Cardiac muscle cell (in vitro differentiated cells and primary cell): ENCODE results near the gene CNTFR. TPM values are rescaled to one million over a fixed set of nuclear protein-coding genes. Genes with fewer than 3 reads are reported as not detected.

Experiments used
- DNase-seq, 2 donors: peaks; one replicate each; pipeline versions ENCODE4 v3.0.0 to v3.0.0-alpha.2; 2010 to 2017; ENCODE audit warnings: low read depth in 1 of 2, low spot score in 1 of 2
- H3K27ac ChIP-seq: fragments of 200-600 bp; sonication (generic); 2 replicates; pipeline ENCODE4 v1.5.1; 2016
- H3K27me3 ChIP-seq: fragments of 200-600 bp; sonication (generic); 2 replicates; pipeline ENCODE4 v1.6.0; 2016; ENCODE audit warnings: control low read depth
- H3K36me3 ChIP-seq: fragments of 200-600 bp; sonication (generic); 2 replicates; pipeline ENCODE4 v1.5.1; 2016; ENCODE audit warnings: control low read depth
- H3K4me1 ChIP-seq: fragments of 200-600 bp; sonication (generic); 2 replicates; pipeline ENCODE4 v1.8.1; 2017; ENCODE audit warnings: low read depth, mild to moderate bottlenecking, mixed run types
- H3K4me3 ChIP-seq: fragments of 200-600 bp; sonication (generic); 2 replicates; pipeline ENCODE4 v1.5.1; 2016; ENCODE audit warnings: mild to moderate bottlenecking
- H3K9me3 ChIP-seq: fragments of 200-600 bp; sonication (generic); 2 replicates; pipeline ENCODE4 v1.5.1; 2017; ENCODE audit warnings: low read depth, mild to moderate bottlenecking, control low read depth
- CTCF ChIP-seq: IDR thresholded peaks from 2 replicates; pipeline ENCODE4 v1.5.1; 2012; ENCODE audit warnings: low read depth, mild to moderate bottlenecking, low read length
- polyA plus RNA-seq: library from polyadenylated mRNA; unstranded; fragments of >200 nt; fragmentation: Nextera tagmentation; extraction: Ambion mirVana; gene quantifications from 2 replicates; pipeline ENCODE4 v1.2.1, GENCODE V29; 2016
- total RNA-seq: library from RNA; depleted of rRNA; stranded (reverse); fragments of >200 nt; gene quantifications from 2 replicates; pipeline ENCODE4 v1.2.3, GENCODE V29; 2016

CNTFR gene
- total and polyA plus RNA-seq, 2 experiments from 2014 or later, result 15.5 to 29.8 TPM

- Histone ChIP-seq H3K36me3 (peaks cover 3% of the 10 kb centered on the region), H3K27me3 (peaks cover 19% of the 10 kb centered on the region), H3K4me3 (no peak overlapping the region), H3K4me1 (peaks cover 5% of the 10 kb centered on the region), H3K27ac (no peak overlapping the region), H3K9me3 (no peaks in the 10 kb centered on the region)
- no peak for TF ChIP-seq CTCF
- no peak for DNase-seq
Measured at GRCh38 chr9:34634551-34635248, 45.2 kb upstream of the CNTFR start.

GRCh38 chr9:34633851-34634550 is 44.5 kb upstream of the CNTFR start:
- Histone ChIP-seq H3K36me3 (peaks cover 3% of the 10 kb centered on the region), H3K27me3 (peaks cover 26% of the 10 kb centered on the region), H3K9me3 (no peaks in the 10 kb centered on the region), H3K4me3 (no peak overlapping the region), H3K27ac (no peak overlapping the region), H3K4me1 (peaks cover 5% of the 10 kb centered on the region)
- DNase-seq, result peak; percentile 73 to 77
- TF ChIP-seq CTCF, result peak; percentile 85

GRCh38 chr9:34633166-34633565 is 43.6 kb upstream of the CNTFR start:
- H3K27ac ChIP-seq, result no peak overlapping the region
- H3K9me3 ChIP-seq, result no peaks in the 10 kb centered on the region
- H3K36me3 ChIP-seq, result peaks cover 3% of the 10 kb centered on the region
- no peak for DNase-seq
- H3K4me1 ChIP-seq, result peaks cover 2% of the 10 kb centered on the region
- peaks cover 34% of the 10 kb centered on the region for H3K27me3 ChIP-seq
- no peak overlapping the region for H3K4me3 ChIP-seq
- no peak for TF ChIP-seq CTCF

- H3K27me3 ChIP-seq, result peaks cover 59% of the 10 kb centered on the region
- TF ChIP-seq CTCF, result no peak
- peaks cover 3% of the 10 kb centered on the region for H3K36me3 ChIP-seq
- H3K27ac ChIP-seq, result no peak overlapping the region
- no peak overlapping the region for H3K4me3 ChIP-seq
- DNase-seq, result no peak
- no peaks in the 10 kb centered on the region for H3K9me3 ChIP-seq
- H3K4me1 ChIP-seq, result no peaks in the 10 kb centered on the region
Measured at GRCh38 chr9:34630402-34631154, 41.1 kb upstream of the CNTFR start.

- no peaks in the 10 kb centered on the region for H3K36me3 ChIP-seq
- TF ChIP-seq CTCF, result no peak
- H3K4me1 ChIP-seq, result no peaks in the 10 kb centered on the region
- H3K27ac ChIP-seq, result no peak overlapping the region
- DNase-seq, result no peak
- peak overlapping the region; percentile 37 for H3K4me3 ChIP-seq
- H3K27me3 ChIP-seq, result peaks cover 71% of the 10 kb centered on the region
- no peaks in the 10 kb centered on the region for H3K9me3 ChIP-seq
Measured at GRCh38 chr9:34629491-34629808, 39.9 kb upstream of the CNTFR start.
